A549 treated with CpdA at 1 μM for 4 hours (cell line): ENCODE data around the gene SNRPA. TPM values are rescaled to one million over a fixed set of nuclear protein-coding genes. Genes with fewer than 3 reads are reported as not detected.

Source experiments
- total RNA-seq: library from RNA; stranded (reverse); fragments of 200-300 nt; extraction: Qiagen RNA extraction; gene quantifications from 5 replicates; pipeline ENCODE4 v1.2.3, GENCODE V29; 2022; ENCODE audit warnings: low read depth

SNRPA gene
- total RNA-seq = 155 to 196 TPM (median 163 TPM) in 5 replicates

GRCh38 chr19:40750874-40751537, at the start of gene SNRPA:
Gene SNRPA (plus strand): TSS chr19:40751203. CDS start chr19:40751409, 206 bp downstream.

DNA sequence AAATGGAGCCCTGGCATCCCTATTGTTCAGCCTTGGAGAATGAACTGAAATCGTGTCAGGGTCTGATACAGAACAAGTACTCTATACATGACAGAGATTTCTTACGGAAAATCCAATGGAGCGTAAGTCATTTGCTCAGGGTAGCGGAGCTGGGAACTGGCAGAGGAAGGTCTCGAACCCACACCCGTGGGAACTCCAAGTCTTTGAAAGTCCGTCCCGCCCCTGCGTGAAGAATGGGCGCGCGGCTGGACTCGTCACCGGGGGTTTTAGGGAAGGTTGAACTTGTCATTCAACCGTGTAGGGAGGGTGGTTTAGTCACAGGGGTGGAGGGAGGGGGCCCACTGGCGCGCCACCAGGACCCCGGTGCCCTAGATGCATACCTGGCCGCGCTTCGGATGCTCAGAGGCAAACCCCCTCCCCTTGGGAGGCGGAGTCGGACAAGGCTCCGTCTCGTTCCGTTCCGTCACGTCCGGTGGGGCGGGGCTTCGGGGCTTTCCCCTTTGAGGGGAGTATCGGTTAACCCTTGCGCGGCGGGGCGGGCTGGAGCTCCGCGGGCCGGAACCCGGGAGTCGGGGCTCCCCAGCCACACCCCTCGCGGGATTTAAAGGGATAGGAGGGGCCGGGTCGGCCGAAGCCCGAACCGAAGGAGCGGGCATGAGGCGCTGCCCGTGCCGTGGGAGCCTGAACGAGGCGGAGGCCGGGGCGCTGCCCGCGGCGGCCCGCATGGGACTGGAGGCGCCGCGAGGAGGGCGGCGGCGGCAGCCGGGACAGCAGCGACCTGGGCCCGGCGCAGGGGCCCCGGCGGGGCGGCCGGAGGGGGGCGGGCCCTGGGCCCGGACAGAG, 34.3 kb upstream of the SNRPA start, which contains the start of the genes COQ8B and ITPKC:
TSS of gene COQ8B (minus strand) at position 405 of the 843 bp plus-strand sequence. CDS start 2,254 bp downstream, outside the sequence.
TSS of gene ITPKC (plus strand) at position 631 of the 843 bp plus-strand sequence. CDS start at position 655, 24 bp downstream.

DNA sequence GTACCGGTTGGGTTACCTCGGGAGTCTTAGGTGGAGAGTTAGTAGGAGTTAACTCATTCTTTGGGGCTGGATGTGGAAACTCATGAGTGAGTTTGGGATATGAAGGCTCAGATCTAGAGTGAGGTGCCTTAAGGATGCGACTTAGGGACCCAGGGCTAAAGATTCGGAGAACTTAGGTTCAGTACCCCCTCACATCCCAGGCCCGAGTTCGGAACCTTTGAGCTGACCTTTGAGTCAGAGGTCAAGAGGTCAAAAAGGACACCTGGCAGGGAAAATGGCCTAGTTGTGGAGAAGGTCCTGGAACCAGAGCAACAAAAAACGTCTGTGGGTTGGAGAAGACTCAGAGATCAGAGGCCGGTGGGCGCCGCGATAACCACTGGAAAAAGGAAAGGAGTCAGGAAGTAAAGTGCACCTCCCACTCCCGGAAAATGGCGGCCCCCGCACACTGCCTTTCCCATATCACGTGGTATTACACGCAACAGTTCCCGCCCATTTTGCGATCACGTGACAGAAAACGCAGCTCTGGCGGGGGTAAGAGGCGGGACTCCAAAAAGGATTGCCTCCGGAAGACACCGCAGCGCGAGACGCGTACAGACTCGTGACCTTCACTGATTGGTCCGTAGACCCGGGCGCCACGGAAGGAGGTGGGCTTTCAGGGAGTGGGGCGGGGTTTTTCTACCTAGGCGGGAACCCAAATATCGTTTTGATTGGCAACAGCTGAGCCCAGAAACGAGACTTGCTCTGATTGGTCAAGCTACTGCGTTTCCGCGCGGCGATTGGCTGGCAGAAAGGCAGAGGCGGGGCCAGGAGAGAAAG, 737 bp upstream of the SNRPA start, which contains the start of gene ACTMAP:
TSS of gene ACTMAP (minus strand) at position 420 of the 816 bp plus-strand sequence. CDS start 674 bp downstream, outside the sequence.

DNA sequence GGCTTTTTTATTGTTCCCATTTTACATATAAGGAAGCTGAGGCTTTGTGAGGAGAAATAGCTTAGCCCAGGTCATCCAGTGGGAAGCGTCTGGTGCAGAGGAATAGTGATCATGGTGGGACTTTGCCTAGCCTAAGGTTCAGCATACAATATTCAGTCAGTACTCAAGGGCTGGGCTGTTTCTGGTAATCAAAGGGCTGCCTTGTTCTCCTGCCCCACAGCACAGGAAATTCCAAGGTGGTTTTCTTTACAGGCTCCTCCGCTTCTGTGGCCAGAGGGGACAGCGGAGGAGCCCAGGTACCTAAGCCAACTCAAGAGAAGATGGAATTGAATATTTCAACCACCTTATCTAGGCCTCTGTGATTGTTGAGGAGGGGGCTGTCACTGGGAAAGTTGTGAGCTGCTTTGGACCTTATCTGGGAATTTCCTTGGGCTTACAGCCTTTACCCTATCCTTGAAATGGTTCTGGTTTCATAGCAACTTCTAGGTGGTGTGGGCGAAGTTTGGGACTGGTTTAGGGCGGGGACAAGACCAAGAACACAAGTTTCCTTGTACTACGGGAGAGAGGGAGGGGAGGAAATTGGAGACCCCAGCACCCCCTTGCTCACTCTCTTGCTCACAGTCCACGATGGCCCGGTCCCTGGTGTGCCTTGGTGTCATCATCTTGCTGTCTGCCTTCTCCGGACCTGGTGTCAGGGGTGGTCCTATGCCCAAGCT, 24.1 kb downstream of the SNRPA start, which contains the start of gene MIA:
TSS of gene MIA (plus strand) at position 606 of the 716 bp plus-strand sequence. CDS start at position 628, 22 bp downstream.

GRCh38 chr19:40777937-40778705, 27.1 kb downstream of the SNRPA start, which contains the start of gene RAB4B:
Gene RAB4B (plus strand): TSS chr19:40778247. CDS start chr19:40778376, 129 bp downstream.

DNA sequence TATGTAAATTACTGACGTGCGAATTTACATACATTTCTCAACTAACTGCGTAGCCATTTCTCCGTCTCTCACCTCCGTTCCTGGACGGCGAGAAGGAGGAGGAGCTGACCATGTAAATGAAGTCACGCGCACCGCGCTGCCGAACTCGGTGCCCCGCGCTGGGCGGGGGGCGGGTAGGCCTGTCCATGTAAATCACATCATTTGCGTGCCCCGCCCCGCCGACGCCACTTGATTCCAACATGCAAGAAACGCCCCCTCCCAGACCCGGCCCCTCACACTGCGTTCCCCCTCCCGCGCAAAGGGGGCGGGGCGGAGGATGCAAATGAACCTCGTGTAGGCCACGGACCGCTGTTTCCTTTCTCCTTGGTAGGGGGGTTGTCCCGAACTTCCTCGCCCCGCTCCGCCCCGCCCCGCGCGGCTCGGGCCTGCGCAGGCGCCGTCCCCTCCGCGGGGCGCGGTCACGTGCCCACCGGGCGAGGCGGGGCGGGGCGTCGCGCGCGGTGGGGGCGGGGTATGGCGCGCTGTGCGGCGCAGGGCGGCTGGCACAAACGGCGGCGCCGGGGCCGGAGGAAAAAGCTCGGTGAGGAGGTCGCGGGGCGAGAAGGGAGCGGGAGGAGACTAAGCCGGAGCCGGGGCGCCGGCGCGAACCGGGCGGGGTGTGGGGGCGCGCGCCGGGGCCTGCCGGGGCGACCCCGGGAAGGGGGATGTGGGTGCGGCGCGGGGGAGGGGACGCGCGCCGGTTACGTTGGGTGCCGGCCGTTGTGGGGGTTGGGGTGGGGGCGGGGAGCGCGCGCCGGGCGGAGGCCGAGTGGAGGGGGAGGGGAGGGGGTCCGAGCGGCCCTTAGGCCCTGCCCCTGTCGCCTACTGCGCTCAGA, 47.9 kb downstream of the SNRPA start, which contains the start of gene EGLN2:
TSS of gene EGLN2 (plus strand) at position 509 of the 875 bp plus-strand sequence. CDS start 1,382 bp downstream, outside the sequence.

Other genes with a start within 250 kb of the SNRPA start
- gene SHKBP1, start 174.3 kb upstream of the SNRPA start, total RNA-seq = 107 to 161 TPM (median 136 TPM) in 5 replicates
- 44.4 to 77.5 TPM (median 55.6 TPM) in 5 replicates for gene LTBP4, start 149.8 kb upstream of the SNRPA start, total RNA-seq
- gene NUMBL, start 60.6 kb upstream of the SNRPA start, total RNA-seq = 50.2 to 67.7 TPM (median 56.5 TPM) in 5 replicates
- gene COQ8B, start 34.3 kb upstream of the SNRPA start, total RNA-seq = 62.8 to 73.6 TPM (median 64.7 TPM) in 5 replicates
- 15.6 to 19.0 TPM (median 18.5 TPM) in 5 replicates for gene ITPKC, start 34.1 kb upstream of the SNRPA start, total RNA-seq
- gene ACTMAP, start 726 bp upstream of the SNRPA start, total RNA-seq = 16.2 to 22.4 TPM (median 17.8 TPM) in 5 replicates
- gene MIA, start 24.3 kb downstream of the SNRPA start, total RNA-seq = 0.33 to 0.64 TPM in 2 of 5 replicates, not detected in the others
- gene RAB4B, start 27.0 kb downstream of the SNRPA start, total RNA-seq = 10.8 to 21.0 TPM (median 18.1 TPM) in 5 replicates
- 67.7 to 83.5 TPM (median 83.2 TPM) in 5 replicates for gene EGLN2, start 48.0 kb downstream of the SNRPA start, total RNA-seq
- gene CYP2A6, start 99.2 kb downstream of the SNRPA start, total RNA-seq = 0.07 TPM in 1 of 5 replicates, not detected in the others
- gene CYP2A7, start 131.0 kb downstream of the SNRPA start, total RNA-seq = not detected in 5 replicates
- gene CYP2B6, start 240.1 kb downstream of the SNRPA start, total RNA-seq = 0.07 to 0.08 TPM in 2 of 5 replicates, not detected in the others